Measurements from ENCODE around the gene FOXN3. TPM values are rescaled to one million over a fixed set of nuclear protein-coding genes. Genes with fewer than 3 reads are reported as not detected.

FOXN3 gene
- total and polyA plus RNA-seq, 10 of the 15 experiments (the other 5 are each of a cell fraction or from before 2014, with no cell fraction given): 4.5 to 68.9 (median 29.7) TPM

- FAIRE-seq (no peak), ATAC-seq (no peak), DNase-seq (ENCODE audit: low read depth, low spot score) (no peak)
- Histone ChIP-seq H3K9ac (ENCODE audit: control insufficient read depth, insufficient read depth, low read length) (no peak overlapping the region), H3K9me3 (replicated peaks; ENCODE audit: control insufficient read depth, insufficient read depth, low read length) (peaks cover 1% of the 10 kb centered on the region; the same call in 1 of the 3 replicates), H3K4me3 (no peak overlapping the region), H3K27ac (ENCODE audit: control insufficient read depth, insufficient read depth) (no peak overlapping the region), H4K20me1 (ENCODE audit: control insufficient read depth, insufficient read depth) (no peaks in the 10 kb centered on the region), H3K27me3 (replicated peaks in 1 of 2; ENCODE audit: control insufficient read depth in 2 of 2, insufficient read depth in 2 of 2, low read length in 1 of 2) (no peaks in the 10 kb centered on the region; a peak in 1 of 4 replicates), H3K36me3 (ENCODE audit: control insufficient read depth in 2 of 2, insufficient read depth in 2 of 2, low read length in 1 of 2) (no peaks in the 10 kb centered on the region), H2AFZ (ENCODE audit: control insufficient read depth, low read depth, low read length) (no peak overlapping the region), H3K4me2 (ENCODE audit: control insufficient read depth, insufficient read depth) (no peak overlapping the region), H3K79me2 (ENCODE audit: control insufficient read depth, insufficient read depth, low read length) (no peaks in the 10 kb centered on the region), H3K4me1 (ENCODE audit: control insufficient read depth, insufficient read depth, low read length) (no peaks in the 10 kb centered on the region)
- intact Hi-C loops (cut with micrococcal nuclease; ENCODE audit: unreplicated experiment) (no loop called here), in situ Hi-C loops (cut with MboI) (no loop called here)
- SMC1A ChIA-PET (ENCODE audit: uncharacterized antibody, unreplicated experiment): no interaction called here
- RAD21 ChIA-PET (ENCODE audit: unreplicated experiment): no interaction called here
- CTCF ChIA-PET: no interaction called here
- POLR2A ChIA-PET: no interaction called here
- no TSS peak for BruUV-seq (replicated peaks)
- 32% methylated on average over 4 of the region's 4 CpGs for WGBS (ENCODE audit: insufficient coverage, insufficient replicate concordance, low lambda C conversion rate, missing lambda C conversion rate)
- TF ChIP-seq IRF5 (IDR thresholded peaks at IDR 0.05; ENCODE audit: borderline replicate concordance) (no peak), GATAD2B (conservative IDR thresholded peaks at IDR 0.05; ENCODE audit: low read depth) (no peak), FOS (IDR thresholded peaks at IDR 0.05; ENCODE audit: borderline replicate concordance, extremely low read depth, insufficient read length) (no peak), GABPA (IDR thresholded peaks at IDR 0.05; ENCODE audit: low read depth) (no peak), CTCF (IDR thresholded peaks at IDR 0.05 in 2 of 3, conservative IDR thresholded peaks at IDR 0.05 in 1 of 3; ENCODE audit: control insufficient read depth in 2 of 3, extremely low read depth in 1 of 3, insufficient read depth in 1 of 3, low read depth in 3 of 3, low read length in 3 of 3) (no peak), E2F8 (IDR thresholded peaks at IDR 0.05; ENCODE audit: low read depth, partially characterized antibody) (no peak), RBBP5 (conservative IDR thresholded peaks at IDR 0.05) (no peak), ZNF274 (IDR thresholded peaks at IDR 0.05; ENCODE audit: insufficient read depth, insufficient read length) (no peak), SMC3 (IDR thresholded peaks at IDR 0.05; ENCODE audit: borderline replicate concordance, low read length) (no peak), STAT1 (conservative IDR thresholded peaks at IDR 0.05) (no peak), IKZF1 (conservative IDR thresholded peaks at IDR 0.05) (no peak), HDGF (IDR thresholded peaks at IDR 0.05) (no peak), BCL11A (IDR thresholded peaks at IDR 0.05; ENCODE audit: low read depth, low read length) (no peak), ELK1 (IDR thresholded peaks at IDR 0.05; ENCODE audit: low read depth, low read length) (no peak)
Observed at GRCh38 chr14:89121968-89122620, 294.9 kb downstream of the FOXN3 start.
